SU-DHL-6 (cell line): Measurements from ENCODE around the gene TBC1D1.

Experiments
- H2AFZ ChIP-seq: fragments of 200-600 bp; sonication (generic); 2 replicates; pipeline ENCODE4 v1.6.1; 2014; ENCODE audit warnings: low read depth, mild to moderate bottlenecking, moderate library complexity, mixed read lengths, antibody characterized with exemption, low read length; ENCODE audit not compliant: severe bottlenecking
- H3F3A ChIP-seq: fragments of 200-600 bp; shearing (Covaris generic); 2 replicates; pipeline ENCODE4 v1.6.0; 2016; ENCODE audit warnings: antibody characterized with exemption, mild to moderate bottlenecking; ENCODE audit not compliant: insufficient read depth
- H3K27ac ChIP-seq: fragments of 200-600 bp; sonication (generic); 2 replicates; pipeline ENCODE4 v1.5.1; 2016; ENCODE audit warnings: low read depth, mild to moderate bottlenecking, low read length, moderate library complexity, mixed read lengths
- H3K27me3 ChIP-seq: fragments of 200-600 bp; sonication (generic), shearing (Covaris generic); 2 replicates; pipeline ENCODE4 v1.6.0; 2014; ENCODE audit warnings: mild to moderate bottlenecking, low read length
- H3K36me3 ChIP-seq: fragments of 200-600 bp; sonication (generic); 2 replicates; pipeline ENCODE4 v1.6.1; 2014; ENCODE audit warnings: mild to moderate bottlenecking, low read length, mixed read lengths
- H3K4me2 ChIP-seq: fragments of 300-600, 200-600 bp; shearing (Covaris generic), sonication (generic); 2 replicates; pipeline ENCODE4 v1.6.0; 2014; ENCODE audit warnings: low read length, low read depth, mild to moderate bottlenecking; ENCODE audit not compliant: poor library complexity, severe bottlenecking
- H3K4me3 ChIP-seq: fragments of 200-600 bp; sonication (generic); 2 replicates; pipeline ENCODE4 v1.5.1; 2014; ENCODE audit warnings: antibody characterized with exemption, low read length, mild to moderate bottlenecking, mixed read lengths; ENCODE audit not compliant: insufficient read depth, poor library complexity, severe bottlenecking
- H3K79me2 ChIP-seq: fragments of 200-600 bp; sonication (generic); 2 replicates; pipeline ENCODE4 v1.6.1; 2014; ENCODE audit warnings: mild to moderate bottlenecking, low read length, moderate library complexity; ENCODE audit not compliant: insufficient read depth
- H3K9ac ChIP-seq: fragments of 200-600 bp; sonication (generic); 2 replicates; pipeline ENCODE4 v1.7.0; 2014; ENCODE audit warnings: mild to moderate bottlenecking, low read length
- H3K9me2 ChIP-seq: fragments of 200-600 bp; sonication (generic); replicated peaks from 2 replicates; pipeline ENCODE4 v1.6.1; 2014; ENCODE audit warnings: low read length; ENCODE audit not compliant: insufficient read depth
- H3K9me3 ChIP-seq: fragments of 200-600 bp; sonication (generic); 2 replicates; pipeline ENCODE4 v1.6.1; 2014; ENCODE audit warnings: low read length, mixed read lengths; ENCODE audit not compliant: insufficient read depth
- H4K20me1 ChIP-seq: fragments of 200-600 bp; sonication (generic); 2 replicates; pipeline ENCODE4 v1.6.1; 2014; ENCODE audit warnings: low read depth, mild to moderate bottlenecking, antibody characterized with exemption, low read length, moderate library complexity, mixed read lengths
- CTCF ChIP-seq: fragments of 200-600 bp; sonication (generic); IDR thresholded peaks from one replicate; pipeline ENCODE4 v1.5.1; 2017; ENCODE audit warnings: antibody characterized with exemption, mild to moderate bottlenecking, low read length, moderate library complexity; ENCODE audit not compliant: insufficient read depth, poor library complexity, severe bottlenecking
- EZH2phosphoT487 ChIP-seq: fragments of 200-600 bp; sonication (generic), shearing (Covaris generic); conservative IDR thresholded peaks from 2 replicates; pipeline ENCODE4 v1.6.1; 2018; ENCODE audit warnings: mild to moderate bottlenecking, antibody characterized with exemption, low read length, moderate library complexity, mixed read lengths

Gene TBC1D1

GRCh38 chr4:37951461-37952352 is 60.8 kb downstream of the TBC1D1 start:
- Histone ChIP-seq H3K36me3 (no peaks in the 10 kb centered on the region), H3K27ac (no peak overlapping the region), H3K27me3 (no peaks in the 10 kb centered on the region), H3K9me2 (no peaks in the 10 kb centered on the region), H4K20me1 (no peaks in the 10 kb centered on the region), H2AFZ (no peak overlapping the region), H3F3A (no peaks in the 10 kb centered on the region), H3K79me2 (no peaks in the 10 kb centered on the region), H3K4me3 (no peak overlapping the region), H3K4me2 (no peak overlapping the region), H3K9me3 (no peaks in the 10 kb centered on the region), H3K9ac (no peak overlapping the region)
- TF ChIP-seq CTCF (no peak), EZH2phosphoT487 (no peak)

- H3K9me3 ChIP-seq = no peaks in the 10 kb centered on the region
- H3K9ac ChIP-seq = no peak overlapping the region
- TF ChIP-seq CTCF = no peak
- TF ChIP-seq EZH2phosphoT487 = no peak
- H3K27me3 ChIP-seq = no peaks in the 10 kb centered on the region
- no peaks in the 10 kb centered on the region for H3K36me3 ChIP-seq
- H3F3A ChIP-seq = no peaks in the 10 kb centered on the region
- no peak overlapping the region for H3K4me3 ChIP-seq
- H3K9me2 ChIP-seq = no peaks in the 10 kb centered on the region
- H2AFZ ChIP-seq = no peak overlapping the region
- H3K79me2 ChIP-seq = no peaks in the 10 kb centered on the region
- no peak overlapping the region for H3K27ac ChIP-seq
- no peaks in the 10 kb centered on the region for H4K20me1 ChIP-seq
- no peak overlapping the region for H3K4me2 ChIP-seq
Measured at GRCh38 chr4:37953156-37953555, 62.3 kb downstream of the TBC1D1 start.

GRCh38 chr4:37953620-37954293 is 62.9 kb downstream of the TBC1D1 start:
- Histone ChIP-seq H3K4me3 (no peak overlapping the region), H2AFZ (no peak overlapping the region), H3K79me2 (no peaks in the 10 kb centered on the region), H3K36me3 (no peaks in the 10 kb centered on the region), H3K9me3 (no peaks in the 10 kb centered on the region), H3K9me2 (no peaks in the 10 kb centered on the region), H3K9ac (no peak overlapping the region), H3K27me3 (no peaks in the 10 kb centered on the region), H3F3A (no peaks in the 10 kb centered on the region), H3K4me2 (no peak overlapping the region), H3K27ac (no peak overlapping the region), H4K20me1 (no peaks in the 10 kb centered on the region)
- TF ChIP-seq EZH2phosphoT487 (no peak), CTCF (no peak)
